ENCODE results near the gene DPM3. TPM values are rescaled to one million over a fixed set of nuclear protein-coding genes. Genes with fewer than 3 reads are reported as not detected.

The DPM3 gene
- total and polyA plus RNA-seq, 2 donors (not counting 1 experiment from before 2014, with no cell fraction given) = 39.9 to 97.3 TPM

- Mint-ChIP-seq H3K27ac (peak within 1 kb of the TSS; percentile 98), H3K4me1 (peaks cover 40% of the 10 kb centered on the region), H3K4me3 (peak within 1 kb of the TSS; percentile 97), H3K27me3 (no peaks in the 10 kb centered on the region), H3K9me3 (ENCODE audit: insufficient read depth) (no peaks in the 10 kb centered on the region)
- intact Hi-C loops (cut with micrococcal nuclease) = loop anchor here (1.0 to 5.0 kb wide), 5 partner anchors 33 to 614 kb away; partner anchors contain the start of genes CKS1B, DPM3, SHC1 and UBE2Q1
- Histone ChIP-seq H3K36me3 (replicated peaks in 1 of 2; ENCODE audit: control extremely low read depth in 1 of 2, control insufficient read depth in 1 of 2, extremely low read depth in 1 of 2, insufficient read depth in 2 of 2, low read length in 1 of 2) (peaks cover 0 to 21% of the 10 kb centered on the region in 2 experiments), H2AFZ (ENCODE audit: insufficient read depth, low read depth, low read length, poor library complexity, severe bottlenecking) (peak within 1 kb of the TSS; percentile 97), H3K9ac (ENCODE audit: low read length) (peak within 1 kb of the TSS; percentile 91), H3K4me2 (replicated peaks; ENCODE audit: low read depth, low read length, poor library complexity, severe bottlenecking) (peak within 1 kb of the TSS; percentile 78), H3K4me1 (ENCODE audit: control insufficient read depth in 2 of 2, insufficient read depth in 2 of 2, low read length in 2 of 2) (peaks cover 24 to 35% of the 10 kb centered on the region in 2 donors), H4K20me1 (ENCODE audit: control insufficient read depth, insufficient read depth, low read length, poor library complexity, severe bottlenecking) (no peaks in the 10 kb centered on the region), H3K4me3 (ENCODE audit: control extremely low read depth in 1 of 5, extremely low read depth in 1 of 5, insufficient read depth in 1 of 5, low read depth in 2 of 5, low read length in 4 of 5) (peak within 1 kb of the TSS; percentile 27 to 95 (median 73)), H3K27ac (ENCODE audit: low read length in 2 of 2) (peak within 1 kb of the TSS; percentile 89 to 92), H3K9me3 (ENCODE audit: control extremely low read depth in 1 of 3, control insufficient read depth in 2 of 3, insufficient read depth in 1 of 3, low read length in 2 of 3) (no peaks in the 10 kb centered on the region), H3K27me3 (replicated peaks in 1 of 4; ENCODE audit: control extremely low read depth in 1 of 4, control insufficient read depth in 3 of 4, insufficient read depth in 4 of 4, low read length in 3 of 4) (no peaks in the 10 kb centered on the region), H3K79me2 (ENCODE audit: control insufficient read depth, insufficient read depth, low read length) (peaks cover 42% of the 10 kb centered on the region)
- peak; percentile 85 for ATAC-seq (ENCODE audit: low read depth)
- ChIA-PET CTCF (interaction anchor here (0.6 to 12.7 kb wide), 42 partner anchors 9 to 420 kb away, joined by 3 to 307 read pairs (median 4); partner anchors contain the start of genes ADAM15, EFNA3, EFNA4 and FLAD1), POLR2A (interaction anchor here (0.6 to 2.1 kb wide), 15 partner anchors 12 to 900 kb away, joined by 3 to 10 read pairs (median 4); partner anchors contain the start of genes DPM3, EFNA1, HAX1 and SLC50A1)
- DNase-seq = peak; percentile 95
- under 1% methylated on average over 56 of the region's 57 CpGs for WGBS (ENCODE audit: insufficient coverage)
- TF ChIP-seq EZH2 (IDR thresholded peaks at IDR 0.05; ENCODE audit: borderline replicate concordance, insufficient read depth, low read depth, low read length, poor library complexity, severe bottlenecking) = no peak
- TF ChIP-seq, protein P1, sequence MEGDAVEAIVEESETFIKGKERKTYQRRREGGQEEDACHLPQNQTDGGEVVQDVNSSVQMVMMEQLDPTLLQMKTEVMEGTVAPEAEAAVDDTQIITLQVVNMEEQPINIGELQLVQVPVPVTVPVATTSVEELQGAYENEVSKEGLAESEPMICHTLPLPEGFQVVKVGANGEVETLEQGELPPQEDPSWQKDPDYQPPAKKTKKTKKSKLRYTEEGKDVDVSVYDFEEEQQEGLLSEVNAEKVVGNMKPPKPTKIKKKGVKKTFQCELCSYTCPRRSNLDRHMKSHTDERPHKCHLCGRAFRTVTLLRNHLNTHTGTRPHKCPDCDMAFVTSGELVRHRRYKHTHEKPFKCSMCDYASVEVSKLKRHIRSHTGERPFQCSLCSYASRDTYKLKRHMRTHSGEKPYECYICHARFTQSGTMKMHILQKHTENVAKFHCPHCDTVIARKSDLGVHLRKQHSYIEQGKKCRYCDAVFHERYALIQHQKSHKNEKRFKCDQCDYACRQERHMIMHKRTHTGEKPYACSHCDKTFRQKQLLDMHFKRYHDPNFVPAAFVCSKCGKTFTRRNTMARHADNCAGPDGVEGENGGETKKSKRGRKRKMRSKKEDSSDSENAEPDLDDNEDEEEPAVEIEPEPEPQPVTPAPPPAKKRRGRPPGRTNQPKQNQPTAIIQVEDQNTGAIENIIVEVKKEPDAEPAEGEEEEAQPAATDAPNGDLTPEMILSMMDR (IDR thresholded peaks at IDR 0.05) = peak; percentile 89
Measured at GRCh38 chr1:155172732-155173477, 32.6 kb upstream of the DPM3 start, which contains the start of gene KRTCAP2. Gene KRTCAP2, minus strand, starts transcription at chr1:155173304. Its CDS starts 80 bp downstream, at chr1:155173224.

Data from B cell (primary cell).